ENCODE results near the gene CD83.

Gene CD83

GRCh38 chr6:14089224-14089623 is 28.3 kb upstream of the CD83 start:
- no peak overlapping the region for H3K27ac ChIP-seq (ENCODE audit: low read depth, low read length)
- H3K36me3 ChIP-seq (ENCODE audit: control insufficient read depth in 1 of 2, insufficient read depth in 2 of 2, low read length in 2 of 2): no peaks in the 10 kb centered on the region
- H3K4me3 ChIP-seq (ENCODE audit: low read depth in 1 of 2, low read length in 2 of 2): no peak overlapping the region
- H3K4me1 ChIP-seq (ENCODE audit: control insufficient read depth in 1 of 2, insufficient read depth in 2 of 2, low read length in 2 of 2): no peaks in the 10 kb centered on the region
- H3K9ac ChIP-seq (ENCODE audit: low read depth in 1 of 2, low read length in 2 of 2): no peak overlapping the region
- H3K27me3 ChIP-seq (ENCODE audit: control insufficient read depth in 1 of 2, insufficient read depth in 2 of 2, low read length in 2 of 2): peaks cover 0 to 9% of the 10 kb centered on the region in 2 donors
- H3K9me3 ChIP-seq (ENCODE audit: control insufficient read depth in 1 of 2, low read length in 2 of 2): no peaks in the 10 kb centered on the region

DNA sequence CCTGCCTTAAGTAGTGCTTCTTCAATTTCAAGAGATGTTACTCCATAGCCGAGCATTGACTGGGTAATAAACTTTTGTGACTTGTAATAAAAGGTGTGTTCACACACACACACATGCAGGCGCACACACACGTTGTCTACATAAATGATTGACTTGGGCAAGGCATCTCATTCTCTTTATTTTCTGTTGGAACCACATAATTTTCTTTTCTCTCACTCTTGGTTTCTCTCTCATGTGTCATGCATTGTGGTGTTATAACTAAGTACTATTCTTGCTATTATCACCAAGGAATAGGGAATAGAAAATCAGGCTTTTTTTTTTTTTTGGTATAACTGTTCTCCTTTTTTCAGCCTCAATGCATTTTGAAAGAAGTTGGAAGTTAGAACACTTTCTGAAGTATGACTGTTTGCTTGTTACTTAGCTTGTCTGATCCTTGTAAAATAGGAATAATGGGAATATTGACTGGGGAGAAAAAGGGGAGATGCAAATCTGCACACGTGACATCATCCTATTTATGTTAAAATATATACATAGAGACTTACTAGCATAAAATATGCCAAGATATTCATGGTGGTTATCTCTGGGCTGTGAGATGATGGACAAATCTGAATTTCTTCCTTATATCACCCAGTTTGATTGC is 26.1 kb upstream of the CD83 start:
- Histone ChIP-seq H3K9me3 (ENCODE audit: control insufficient read depth in 1 of 2, low read length in 2 of 2) (no peaks in the 10 kb centered on the region), H3K4me1 (ENCODE audit: control insufficient read depth in 1 of 2, insufficient read depth in 2 of 2, low read length in 2 of 2) (no peaks in the 10 kb centered on the region), H3K4me3 (ENCODE audit: low read depth in 1 of 2, low read length in 2 of 2) (no peak overlapping the region), H3K27me3 (ENCODE audit: control insufficient read depth in 1 of 2, insufficient read depth in 2 of 2, low read length in 2 of 2) (peaks cover 0 to 9% of the 10 kb centered on the region in 2 donors), H3K9ac (ENCODE audit: low read depth in 1 of 2, low read length in 2 of 2) (no peak overlapping the region), H3K36me3 (ENCODE audit: control insufficient read depth in 1 of 2, insufficient read depth in 2 of 2, low read length in 2 of 2) (no peaks in the 10 kb centered on the region), H3K27ac (ENCODE audit: low read depth, low read length) (no peak overlapping the region)

DNA sequence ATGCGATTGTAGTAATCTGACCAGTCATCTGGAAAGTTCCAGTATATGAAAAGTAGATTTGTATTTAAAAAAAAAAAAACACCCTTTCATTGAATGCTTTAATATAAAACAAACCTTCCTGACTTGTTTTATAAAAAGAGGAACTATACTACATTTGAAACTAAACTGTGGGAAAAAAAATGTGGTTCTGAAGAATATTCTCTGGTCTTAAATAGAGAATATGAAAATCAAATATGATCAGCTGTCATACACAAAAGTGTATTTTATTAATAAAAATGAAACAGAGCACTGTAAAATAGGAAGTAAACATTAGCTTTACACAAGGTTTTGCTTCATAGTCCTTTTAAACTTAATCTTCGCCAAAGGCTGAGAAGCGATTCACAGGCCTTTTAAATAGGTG is 25.3 kb upstream of the CD83 start:
- no peaks in the 10 kb centered on the region for H3K4me1 ChIP-seq (ENCODE audit: control insufficient read depth in 1 of 2, insufficient read depth in 2 of 2, low read length in 2 of 2)
- H3K27me3 ChIP-seq (ENCODE audit: control insufficient read depth in 1 of 2, insufficient read depth in 2 of 2, low read length in 2 of 2): peaks cover 0 to 9% of the 10 kb centered on the region in 2 donors
- no peaks in the 10 kb centered on the region for H3K9me3 ChIP-seq (ENCODE audit: control insufficient read depth in 1 of 2, low read length in 2 of 2)
- H3K9ac ChIP-seq (ENCODE audit: low read depth in 1 of 2, low read length in 2 of 2): no peak overlapping the region
- no peaks in the 10 kb centered on the region for H3K36me3 ChIP-seq (ENCODE audit: control insufficient read depth in 1 of 2, insufficient read depth in 2 of 2, low read length in 2 of 2)
- no peak overlapping the region for H3K4me3 ChIP-seq (ENCODE audit: low read depth in 1 of 2, low read length in 2 of 2)
- H3K27ac ChIP-seq (ENCODE audit: low read depth, low read length): no peak overlapping the region

- no peaks in the 10 kb centered on the region for H3K36me3 ChIP-seq (ENCODE audit: control insufficient read depth in 1 of 2, insufficient read depth in 2 of 2, low read length in 2 of 2)
- H3K9ac ChIP-seq (ENCODE audit: low read depth in 1 of 2, low read length in 2 of 2): no peak overlapping the region
- no peak overlapping the region for H3K27ac ChIP-seq (ENCODE audit: low read depth, low read length)
- H3K9me3 ChIP-seq (ENCODE audit: control insufficient read depth in 1 of 2, low read length in 2 of 2): no peaks in the 10 kb centered on the region
- no peaks in the 10 kb centered on the region for H3K4me1 ChIP-seq (ENCODE audit: control insufficient read depth in 1 of 2, insufficient read depth in 2 of 2, low read length in 2 of 2)
- H3K27me3 ChIP-seq (ENCODE audit: control insufficient read depth in 1 of 2, insufficient read depth in 2 of 2, low read length in 2 of 2): peaks cover 0 to 4% of the 10 kb centered on the region in 2 donors
- no peak overlapping the region for H3K4me3 ChIP-seq (ENCODE audit: low read depth in 1 of 2, low read length in 2 of 2)
Observed at GRCh38 chr6:14092838-14093789, 24.5 kb upstream of the CD83 start.

DNA sequence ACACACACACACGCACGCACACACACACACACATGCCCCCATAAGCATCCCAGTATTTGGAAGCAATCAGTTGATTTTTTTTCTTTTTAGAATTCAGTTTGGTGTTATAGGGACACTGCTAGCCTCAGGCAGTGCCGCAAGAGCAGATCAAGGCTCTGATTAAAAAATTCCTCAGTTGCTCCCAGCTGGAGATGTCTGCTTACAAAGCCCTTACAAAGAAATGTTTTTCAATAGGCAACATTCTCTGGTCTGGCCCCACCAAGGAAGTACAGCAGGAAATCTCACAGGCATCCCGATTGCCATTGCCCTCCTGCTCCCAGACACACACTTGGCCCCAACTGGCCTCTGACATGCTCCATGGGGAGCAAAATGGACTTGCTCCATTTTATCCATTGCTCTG is 22.9 kb upstream of the CD83 start:
- no peaks in the 10 kb centered on the region for H3K36me3 ChIP-seq (ENCODE audit: control insufficient read depth in 1 of 2, insufficient read depth in 2 of 2, low read length in 2 of 2)
- H3K27ac ChIP-seq (ENCODE audit: low read depth, low read length): no peak overlapping the region
- no peaks in the 10 kb centered on the region for H3K9me3 ChIP-seq (ENCODE audit: control insufficient read depth in 1 of 2, low read length in 2 of 2)
- no peaks in the 10 kb centered on the region for H3K27me3 ChIP-seq (ENCODE audit: control insufficient read depth in 1 of 2, insufficient read depth in 2 of 2, low read length in 2 of 2)
- H3K4me1 ChIP-seq (ENCODE audit: control insufficient read depth in 1 of 2, insufficient read depth in 2 of 2, low read length in 2 of 2): no peaks in the 10 kb centered on the region
- no peak overlapping the region for H3K4me3 ChIP-seq (ENCODE audit: low read depth in 1 of 2, low read length in 2 of 2)
- H3K9ac ChIP-seq (ENCODE audit: low read depth in 1 of 2, low read length in 2 of 2): no peak overlapping the region

- H3K36me3 ChIP-seq (ENCODE audit: control insufficient read depth in 1 of 2, insufficient read depth in 2 of 2, low read length in 2 of 2): no peaks in the 10 kb centered on the region
- H3K27me3 ChIP-seq (ENCODE audit: control insufficient read depth in 1 of 2, insufficient read depth in 2 of 2, low read length in 2 of 2): no peaks in the 10 kb centered on the region
- H3K9me3 ChIP-seq (ENCODE audit: control insufficient read depth in 1 of 2, low read length in 2 of 2): no peaks in the 10 kb centered on the region
- H3K9ac ChIP-seq (ENCODE audit: low read depth in 1 of 2, low read length in 2 of 2): no peak overlapping the region
- no peak overlapping the region for H3K27ac ChIP-seq (ENCODE audit: low read depth, low read length)
- H3K4me1 ChIP-seq (ENCODE audit: control insufficient read depth in 1 of 2, insufficient read depth in 2 of 2, low read length in 2 of 2): no peaks in the 10 kb centered on the region
- H3K4me3 ChIP-seq (ENCODE audit: low read depth in 1 of 2, low read length in 2 of 2): no peak overlapping the region
Observed at GRCh38 chr6:14095437-14095836, 22.1 kb upstream of the CD83 start.

GRCh38 chr6:14100138-14100537 is 17.4 kb upstream of the CD83 start:
- Histone ChIP-seq H3K36me3 (ENCODE audit: control insufficient read depth in 1 of 2, insufficient read depth in 2 of 2, low read length in 2 of 2) (no peaks in the 10 kb centered on the region), H3K27me3 (ENCODE audit: control insufficient read depth in 1 of 2, insufficient read depth in 2 of 2, low read length in 2 of 2) (no peaks in the 10 kb centered on the region), H3K9me3 (ENCODE audit: control insufficient read depth in 1 of 2, low read length in 2 of 2) (no peaks in the 10 kb centered on the region), H3K4me1 (ENCODE audit: control insufficient read depth in 1 of 2, insufficient read depth in 2 of 2, low read length in 2 of 2) (no peaks in the 10 kb centered on the region), H3K4me3 (ENCODE audit: low read depth in 1 of 2, low read length in 2 of 2) (no peak overlapping the region), H3K27ac (ENCODE audit: low read depth, low read length) (no peak overlapping the region), H3K9ac (ENCODE audit: low read depth in 1 of 2, low read length in 2 of 2) (no peak overlapping the region)

DNA sequence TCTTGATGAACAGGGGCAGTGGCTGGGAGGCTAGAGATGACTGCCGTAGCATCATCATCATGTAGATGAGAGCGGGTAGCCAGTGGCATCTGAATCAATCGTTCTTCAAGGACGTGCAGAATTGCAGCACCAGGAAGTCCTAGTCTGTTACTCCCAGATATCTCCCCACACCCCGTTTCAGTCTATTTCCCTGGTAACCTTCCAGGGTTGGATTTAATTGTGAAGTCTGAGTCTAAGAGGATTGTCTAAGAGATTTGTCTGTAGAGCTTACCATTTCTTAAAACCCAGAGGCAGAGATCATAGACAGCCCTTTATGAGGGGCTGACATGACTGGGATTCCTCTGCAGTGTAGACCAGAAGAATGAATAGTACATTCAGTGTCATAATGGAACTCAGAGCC is 16.6 kb upstream of the CD83 start:
- no peaks in the 10 kb centered on the region for H3K36me3 ChIP-seq (ENCODE audit: control insufficient read depth in 1 of 2, insufficient read depth in 2 of 2, low read length in 2 of 2)
- no peaks in the 10 kb centered on the region for H3K4me1 ChIP-seq (ENCODE audit: control insufficient read depth in 1 of 2, insufficient read depth in 2 of 2, low read length in 2 of 2)
- no peak overlapping the region for H3K4me3 ChIP-seq (ENCODE audit: low read depth in 1 of 2, low read length in 2 of 2)
- no peak overlapping the region for H3K27ac ChIP-seq (ENCODE audit: low read depth, low read length)
- no peaks in the 10 kb centered on the region for H3K9me3 ChIP-seq (ENCODE audit: control insufficient read depth in 1 of 2, low read length in 2 of 2)
- no peaks in the 10 kb centered on the region for H3K27me3 ChIP-seq (ENCODE audit: control insufficient read depth in 1 of 2, insufficient read depth in 2 of 2, low read length in 2 of 2)
- no peak overlapping the region for H3K9ac ChIP-seq (ENCODE audit: low read depth in 1 of 2, low read length in 2 of 2)

- Histone ChIP-seq H3K4me1 (ENCODE audit: control insufficient read depth in 1 of 2, insufficient read depth in 2 of 2, low read length in 2 of 2) (no peaks in the 10 kb centered on the region), H3K9me3 (ENCODE audit: control insufficient read depth in 1 of 2, low read length in 2 of 2) (peaks cover 6 to 7% of the 10 kb centered on the region in 2 donors), H3K9ac (ENCODE audit: low read depth in 1 of 2, low read length in 2 of 2) (no peak overlapping the region), H3K27me3 (ENCODE audit: control insufficient read depth in 1 of 2, insufficient read depth in 2 of 2, low read length in 2 of 2) (no peaks in the 10 kb centered on the region), H3K27ac (ENCODE audit: low read depth, low read length) (no peak overlapping the region), H3K4me3 (ENCODE audit: low read depth in 1 of 2, low read length in 2 of 2) (no peak overlapping the region), H3K36me3 (ENCODE audit: control insufficient read depth in 1 of 2, insufficient read depth in 2 of 2, low read length in 2 of 2) (no peaks in the 10 kb centered on the region)
Observed at GRCh38 chr6:14102383-14102782, 15.2 kb upstream of the CD83 start.

DNA sequence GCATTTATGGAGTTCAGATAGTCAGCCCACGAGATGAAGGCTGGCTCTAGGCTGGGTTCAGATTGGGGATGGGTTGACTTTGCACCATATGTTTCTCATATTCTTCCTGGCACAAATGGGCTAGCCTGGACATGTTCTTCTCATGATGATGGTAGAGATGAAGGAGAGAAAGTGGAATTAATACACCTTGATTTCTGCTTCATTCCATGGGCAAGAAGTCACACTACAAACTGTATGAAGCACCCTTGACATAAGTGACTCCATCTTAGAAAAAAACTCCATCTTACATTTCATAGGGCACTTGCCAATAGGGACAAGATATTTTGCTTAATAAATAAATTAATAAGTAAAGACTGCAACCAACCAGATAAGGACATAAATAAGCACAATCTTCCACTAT is 12.0 kb upstream of the CD83 start:
- Histone ChIP-seq H3K9me3 (ENCODE audit: control insufficient read depth in 1 of 2, low read length in 2 of 2) (peaks cover 7% of the 10 kb centered on the region in 2 donors), H3K27ac (ENCODE audit: low read depth, low read length) (no peak overlapping the region), H3K27me3 (ENCODE audit: control insufficient read depth in 1 of 2, insufficient read depth in 2 of 2, low read length in 2 of 2) (no peaks in the 10 kb centered on the region), H3K9ac (ENCODE audit: low read depth in 1 of 2, low read length in 2 of 2) (no peak overlapping the region), H3K36me3 (ENCODE audit: control insufficient read depth in 1 of 2, insufficient read depth in 2 of 2, low read length in 2 of 2) (no peaks in the 10 kb centered on the region), H3K4me3 (ENCODE audit: low read depth in 1 of 2, low read length in 2 of 2) (no peak overlapping the region), H3K4me1 (ENCODE audit: control insufficient read depth in 1 of 2, insufficient read depth in 2 of 2, low read length in 2 of 2) (peaks cover 3% of the 10 kb centered on the region in 2 donors)
